Measurements from ENCODE around the gene IL17C.
A peak's percentile ranks its signal among the peaks of the same experiment; 100 is the strongest.

DNA sequence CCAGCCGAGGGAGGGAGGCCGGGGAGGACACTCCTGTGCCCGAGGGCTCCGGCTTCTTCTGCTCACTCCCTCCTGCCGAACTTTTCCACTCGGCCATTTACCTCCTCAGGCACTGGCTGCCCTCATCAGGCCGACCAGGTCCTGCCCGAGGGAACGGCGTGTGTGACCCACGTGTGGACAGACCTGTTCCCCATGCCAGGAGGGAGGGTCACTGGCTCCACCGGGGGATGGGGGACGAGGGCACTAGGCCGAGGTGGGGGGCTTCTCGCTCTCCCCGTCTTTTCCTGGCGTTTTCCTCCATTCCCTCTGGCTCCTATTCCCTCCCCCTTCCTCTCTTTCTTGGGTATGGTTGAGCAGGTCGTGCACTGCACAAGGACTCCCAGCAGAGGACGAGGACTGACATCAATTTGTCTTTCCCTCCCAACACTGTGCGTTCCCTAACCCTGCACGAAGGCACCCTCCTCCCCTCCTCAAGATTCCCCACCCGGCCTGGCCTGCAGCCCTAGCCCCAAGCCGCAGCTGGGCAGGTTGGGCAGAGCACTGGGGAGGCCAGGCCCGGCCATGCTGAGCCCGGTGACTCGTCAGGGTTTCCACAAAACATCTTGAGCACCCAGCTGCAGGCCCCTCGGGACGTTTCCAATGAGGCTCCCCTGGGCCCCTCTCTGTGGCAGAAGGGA is 3.2 kb upstream of the IL17C start:
- TF ChIP-seq, protein P1, sequence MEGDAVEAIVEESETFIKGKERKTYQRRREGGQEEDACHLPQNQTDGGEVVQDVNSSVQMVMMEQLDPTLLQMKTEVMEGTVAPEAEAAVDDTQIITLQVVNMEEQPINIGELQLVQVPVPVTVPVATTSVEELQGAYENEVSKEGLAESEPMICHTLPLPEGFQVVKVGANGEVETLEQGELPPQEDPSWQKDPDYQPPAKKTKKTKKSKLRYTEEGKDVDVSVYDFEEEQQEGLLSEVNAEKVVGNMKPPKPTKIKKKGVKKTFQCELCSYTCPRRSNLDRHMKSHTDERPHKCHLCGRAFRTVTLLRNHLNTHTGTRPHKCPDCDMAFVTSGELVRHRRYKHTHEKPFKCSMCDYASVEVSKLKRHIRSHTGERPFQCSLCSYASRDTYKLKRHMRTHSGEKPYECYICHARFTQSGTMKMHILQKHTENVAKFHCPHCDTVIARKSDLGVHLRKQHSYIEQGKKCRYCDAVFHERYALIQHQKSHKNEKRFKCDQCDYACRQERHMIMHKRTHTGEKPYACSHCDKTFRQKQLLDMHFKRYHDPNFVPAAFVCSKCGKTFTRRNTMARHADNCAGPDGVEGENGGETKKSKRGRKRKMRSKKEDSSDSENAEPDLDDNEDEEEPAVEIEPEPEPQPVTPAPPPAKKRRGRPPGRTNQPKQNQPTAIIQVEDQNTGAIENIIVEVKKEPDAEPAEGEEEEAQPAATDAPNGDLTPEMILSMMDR (IDR thresholded peaks at IDR 0.05), result peak in 1 of 4 experiments; percentile 2
- no peak for TF ChIP-seq POLR2A (IDR thresholded peaks at IDR 0.05)
- no peak for TF ChIP-seq EP300 (IDR thresholded peaks at IDR 0.05)
- no peak for TF ChIP-seq POLR2AphosphoS5 (IDR thresholded peaks at IDR 0.05)
